Kasumi-1 (cell line): ENCODE data around the gene ADCYAP1R1.

ENCODE experiments used
- DNase-seq, 2 experiments: peaks; one replicate each; lab custom pipeline; 2025; lab: John Stamatoyannopoulos, UW

Gene ADCYAP1R1

DNA sequence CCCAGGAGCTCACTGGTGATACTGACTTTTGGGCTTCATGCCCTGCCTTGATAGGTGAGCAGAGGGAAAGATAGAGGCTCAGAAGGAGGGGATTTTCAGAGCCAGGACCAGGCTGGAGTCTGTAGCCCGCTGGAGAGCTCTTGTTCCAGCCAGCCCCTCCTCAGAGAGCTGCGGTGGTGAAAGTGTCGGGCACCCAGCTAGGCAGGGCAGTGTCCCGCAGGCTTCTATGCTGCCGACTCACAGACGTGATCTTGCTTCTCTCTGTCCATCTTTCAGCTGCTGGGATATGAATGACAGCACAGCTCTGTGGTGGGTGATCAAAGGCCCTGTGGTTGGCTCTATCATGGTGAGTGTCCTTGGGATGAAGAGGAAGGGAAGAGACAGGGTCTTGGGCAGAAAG is 35.2 kb downstream of the ADCYAP1R1 start:
- no peak for DNase-seq

DNA sequence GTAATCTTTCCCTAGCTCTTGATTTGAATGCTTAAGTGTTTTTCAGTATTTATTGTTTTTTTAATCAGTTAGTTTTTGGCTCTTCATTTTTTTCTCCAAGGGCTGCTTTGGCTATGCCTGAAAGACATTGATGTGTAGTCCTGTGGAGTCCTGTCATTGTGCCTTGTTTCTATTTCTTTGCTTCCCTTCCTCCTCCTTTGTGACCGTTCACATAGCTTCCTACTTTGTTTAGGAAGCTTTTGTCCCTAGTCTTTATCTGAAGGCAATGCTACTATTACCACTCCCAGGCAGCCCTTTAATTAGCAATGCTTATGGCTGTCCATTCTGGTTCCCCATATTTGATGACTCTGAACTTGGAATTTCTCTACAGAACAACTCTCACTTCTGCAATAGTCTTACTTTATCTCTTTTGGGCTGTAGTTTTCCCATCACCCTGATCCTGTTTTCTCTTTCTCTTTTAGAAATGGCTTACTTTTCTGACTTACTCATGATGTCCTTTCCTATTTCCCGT is 39.9 kb downstream of the ADCYAP1R1 start:
- no peak for DNase-seq

DNA sequence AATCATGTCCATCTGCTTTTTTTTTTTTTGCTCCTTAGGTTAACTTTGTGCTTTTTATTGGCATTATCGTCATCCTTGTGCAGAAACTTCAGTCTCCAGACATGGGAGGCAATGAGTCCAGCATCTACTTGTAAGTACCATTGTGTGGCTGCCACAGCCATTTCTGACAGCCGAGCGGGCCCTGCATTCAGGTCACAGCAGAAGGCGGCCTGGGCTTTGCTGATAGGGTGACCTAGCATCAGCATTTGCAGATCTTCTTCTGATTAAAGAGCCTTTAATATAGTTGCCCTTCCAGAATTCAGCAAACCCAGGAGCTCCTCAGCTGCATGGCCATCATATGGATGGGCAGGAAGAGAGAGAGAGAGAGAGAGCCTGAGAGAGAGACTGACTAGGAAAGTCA is 40.5 kb downstream of the ADCYAP1R1 start:
- no peak for DNase-seq

DNA sequence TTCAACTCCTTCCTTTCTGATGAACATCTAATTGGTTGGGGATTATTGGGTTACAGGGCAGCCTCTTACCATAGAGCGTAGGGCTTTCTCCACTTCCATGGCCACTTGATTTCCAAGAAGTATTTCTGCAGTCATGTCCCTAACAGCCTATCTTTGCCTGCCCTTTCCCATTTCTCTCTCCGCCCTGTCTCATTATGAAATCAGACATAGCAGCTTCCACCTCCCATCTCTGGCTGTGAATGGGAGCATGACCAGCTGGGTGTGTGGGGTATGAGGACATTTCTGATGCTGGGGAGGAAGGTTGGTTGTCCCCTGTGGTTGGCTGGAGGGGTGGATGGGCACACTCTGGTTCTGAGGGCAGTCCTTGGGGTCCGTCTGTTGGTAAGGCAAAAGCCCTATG is 41.2 kb downstream of the ADCYAP1R1 start:
- DNase-seq, result no peak

DNA sequence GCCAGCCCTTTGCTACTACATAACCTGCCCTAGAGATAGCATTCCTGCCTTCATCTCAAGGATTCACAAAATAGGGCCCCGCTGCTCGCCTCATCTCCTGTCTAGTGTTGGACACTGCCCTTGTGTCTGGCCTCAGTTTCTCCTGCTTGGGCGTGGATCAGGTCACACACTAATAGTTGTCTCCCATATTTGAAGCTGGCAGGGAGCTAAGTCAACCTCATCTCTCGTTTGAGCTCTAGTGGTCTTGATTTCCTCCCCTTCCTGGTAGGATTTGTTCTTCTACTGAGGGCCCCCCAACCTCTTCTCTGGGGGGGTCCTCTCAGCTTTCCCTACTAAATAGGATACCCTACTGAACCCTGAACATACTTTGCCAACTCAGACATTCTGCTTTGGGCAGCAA is 42.2 kb downstream of the ADCYAP1R1 start:
- no peak for DNase-seq

DNA sequence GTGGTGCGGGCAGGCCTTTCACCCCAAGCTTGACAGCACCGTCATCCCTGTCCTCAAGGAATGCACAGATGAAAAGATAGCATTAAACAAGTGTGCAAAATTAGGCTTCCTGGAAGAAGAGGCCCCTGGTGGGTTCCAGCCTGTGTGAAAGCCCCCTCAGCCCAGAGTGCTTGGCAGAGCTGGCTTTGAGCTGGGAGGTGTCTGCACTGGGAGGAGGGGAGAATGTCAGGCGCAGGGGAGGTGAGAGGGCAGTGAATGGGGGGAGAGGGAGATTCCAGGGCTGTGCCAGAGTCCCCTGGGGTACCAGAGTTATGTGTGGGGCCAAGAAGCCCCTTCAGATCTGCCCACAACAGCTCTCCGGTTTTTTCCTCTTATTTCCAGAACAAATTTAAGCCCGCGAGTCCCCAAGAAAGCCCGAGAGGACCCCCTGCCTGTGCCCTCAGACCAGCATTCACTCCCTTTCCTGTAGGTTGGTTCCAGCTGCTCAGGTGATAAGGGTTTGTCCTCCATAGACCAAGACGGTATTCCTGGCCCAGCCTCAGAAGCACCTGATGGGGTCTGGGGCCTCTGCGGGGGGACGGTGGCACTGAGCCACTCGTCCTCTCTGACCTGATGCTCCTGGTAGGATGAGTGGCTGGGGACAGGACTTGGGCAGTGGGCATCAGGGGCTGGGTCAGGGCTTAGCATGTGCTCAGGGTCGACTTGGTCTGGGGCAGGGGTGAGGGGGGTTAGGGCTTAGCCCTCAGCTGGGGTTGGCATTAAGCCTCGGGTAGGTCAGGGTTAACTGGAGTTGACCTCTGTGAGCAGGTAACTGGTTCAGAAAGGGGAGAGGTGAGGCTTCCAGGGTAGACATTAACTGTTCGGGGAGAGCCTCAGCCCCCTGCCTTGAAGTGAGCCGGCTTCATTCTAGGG is 43.4 kb downstream of the ADCYAP1R1 start:
- DNase-seq, result no peak

DNA sequence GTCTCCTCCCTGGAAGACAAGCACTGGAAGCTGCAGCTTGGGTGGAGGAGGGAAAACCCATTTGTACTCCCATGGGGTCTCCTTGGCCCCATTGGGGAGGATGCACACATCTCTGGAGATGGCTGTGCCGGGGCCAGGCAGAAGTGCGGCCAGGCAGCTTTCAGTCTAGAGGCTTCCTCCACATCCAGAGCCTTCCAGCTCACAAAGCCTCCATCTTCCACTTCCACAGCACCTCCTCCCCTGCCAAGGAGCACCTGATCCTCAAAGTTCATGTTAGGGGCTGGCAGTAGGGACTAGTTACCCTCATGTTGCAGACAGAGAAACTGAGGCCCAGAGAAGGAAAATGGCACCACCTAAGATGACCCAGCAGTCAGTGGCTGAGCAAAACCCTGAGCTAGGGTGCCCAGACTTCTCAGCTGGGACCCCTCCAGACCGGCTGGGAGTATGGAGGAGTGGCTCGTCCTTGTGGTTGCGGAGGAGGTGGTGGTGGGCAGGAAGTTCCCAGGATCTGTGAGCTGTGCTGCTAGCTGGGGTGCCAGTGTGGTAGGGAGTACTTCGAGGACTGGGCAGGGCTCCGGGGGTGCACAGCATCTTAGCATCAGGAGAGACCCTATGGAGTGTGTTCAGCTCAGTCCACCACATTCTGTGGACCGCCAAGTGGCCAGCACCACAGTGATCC is 44.2 kb downstream of the ADCYAP1R1 start:
- DNase-seq, result no peak

DNA sequence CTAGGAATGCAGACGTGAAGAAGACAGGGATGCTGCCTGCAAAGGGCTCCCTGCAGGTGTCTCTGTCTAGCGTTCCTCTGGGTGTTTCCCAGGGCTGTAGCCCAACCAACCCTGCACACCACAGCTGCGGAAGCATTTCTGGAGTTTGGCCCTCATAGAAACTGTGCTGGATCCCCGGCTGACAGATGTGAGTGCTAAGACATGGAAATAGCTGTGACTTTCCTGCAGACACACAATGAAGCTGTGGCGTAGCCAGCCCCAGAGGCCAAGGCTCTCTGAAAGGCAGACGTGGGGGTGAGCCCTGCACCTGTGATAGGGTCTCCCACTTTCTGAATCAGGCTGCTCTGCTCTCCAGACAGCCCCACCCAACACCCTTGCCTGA is 44.8 kb downstream of the ADCYAP1R1 start:
- no peak for DNase-seq

DNA sequence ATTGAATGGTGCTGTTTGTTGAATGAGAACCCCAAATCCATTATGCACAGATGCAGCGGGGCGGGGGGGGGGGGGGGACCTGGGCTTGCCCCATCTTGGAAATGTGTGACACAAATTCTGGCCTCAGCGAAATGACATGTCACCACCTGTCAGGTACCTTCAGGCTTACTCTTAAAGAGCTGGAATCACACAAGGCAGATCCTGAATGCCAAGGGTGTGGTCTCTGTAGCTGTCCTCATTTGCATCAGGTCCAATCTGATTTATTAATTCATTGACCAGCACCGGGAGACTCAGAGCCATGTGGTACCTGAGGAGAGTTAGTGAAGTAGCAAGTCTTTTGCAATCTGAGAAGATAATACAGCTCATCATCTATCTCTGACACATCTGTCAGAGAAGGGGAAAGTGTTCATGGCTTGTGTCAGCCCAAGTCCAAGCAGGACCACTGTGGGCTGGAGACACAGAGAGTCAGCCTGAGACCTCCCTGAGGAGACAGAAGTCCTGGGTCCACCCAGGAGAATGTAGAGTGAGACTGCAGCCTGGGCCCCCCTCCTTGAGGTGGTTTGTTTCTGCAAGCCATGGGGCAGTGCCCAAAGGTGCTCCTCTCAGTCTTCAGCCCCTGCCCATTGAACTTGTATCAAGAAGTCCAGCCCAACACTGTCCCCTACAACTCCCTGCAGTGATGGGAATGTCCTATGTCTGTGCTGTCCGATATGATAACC is 46.7 kb downstream of the ADCYAP1R1 start:
- no peak for DNase-seq

DNA sequence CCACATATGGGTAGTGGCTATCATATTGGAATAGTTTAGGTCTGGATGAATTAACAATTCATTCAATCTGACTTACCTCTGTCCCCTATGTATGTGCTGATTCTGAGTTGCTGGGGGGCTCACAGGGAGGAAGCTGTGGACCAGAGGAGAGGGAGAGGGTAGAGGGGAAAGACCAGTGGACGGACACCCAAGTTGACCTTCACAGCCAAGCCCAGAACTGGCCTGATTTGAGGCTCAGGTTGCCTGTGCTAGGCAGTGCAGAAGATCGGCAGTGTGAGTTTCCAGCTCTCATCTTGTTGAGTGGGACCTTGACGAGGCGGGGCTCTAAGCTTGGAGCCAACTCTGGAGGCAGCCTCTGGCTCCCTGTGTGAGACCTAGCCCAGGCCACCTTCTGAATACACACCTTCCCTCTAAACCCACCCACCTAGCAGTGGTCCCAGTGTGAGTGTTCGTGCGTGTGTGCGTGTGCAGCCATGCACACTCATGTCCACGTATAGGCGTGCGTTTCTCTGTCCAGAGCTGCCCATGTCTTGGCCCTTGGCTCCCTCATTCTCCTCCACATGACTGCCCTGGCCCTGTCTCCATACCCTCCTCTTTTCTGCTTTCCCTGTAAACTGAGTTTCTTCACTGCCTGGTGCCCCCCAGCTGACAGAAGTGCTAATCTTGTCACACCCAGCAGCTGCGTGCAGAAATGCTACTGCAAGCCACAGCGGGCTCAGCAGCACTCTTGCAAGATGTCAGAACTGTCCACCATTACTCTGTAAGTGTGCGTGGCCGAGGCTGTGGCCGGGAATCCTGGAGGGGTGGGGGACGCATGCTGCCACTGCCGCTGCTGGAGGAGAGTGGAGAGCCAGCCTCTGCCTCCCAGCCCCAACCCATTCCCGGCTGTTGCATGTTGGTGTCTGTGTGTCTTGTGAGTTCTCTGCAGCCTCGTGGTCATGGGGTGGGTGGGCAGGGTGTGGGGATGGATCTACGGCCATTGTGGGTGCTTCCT is 47.6 kb downstream of the ADCYAP1R1 start:
- no peak for DNase-seq

DNA sequence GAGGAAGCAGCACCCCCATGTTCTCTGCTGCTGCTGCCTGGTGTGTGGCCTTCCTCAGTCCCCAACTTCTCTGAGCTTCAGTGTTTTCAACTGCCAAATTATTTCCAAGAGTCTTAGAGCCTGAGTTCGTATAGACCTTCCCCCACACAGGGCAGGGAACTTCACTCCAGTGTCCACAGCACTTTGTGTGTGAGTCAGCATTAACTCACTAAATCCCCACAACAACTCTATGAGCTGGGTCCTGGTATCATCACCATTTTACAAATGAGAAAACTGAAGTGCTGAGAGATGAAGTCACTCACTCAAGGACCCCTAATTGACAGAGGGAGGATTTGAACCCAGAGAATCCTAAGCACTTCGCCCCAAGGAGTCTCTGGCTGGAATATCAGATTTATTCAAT is 48.3 kb downstream of the ADCYAP1R1 start:
- no peak for DNase-seq

DNA sequence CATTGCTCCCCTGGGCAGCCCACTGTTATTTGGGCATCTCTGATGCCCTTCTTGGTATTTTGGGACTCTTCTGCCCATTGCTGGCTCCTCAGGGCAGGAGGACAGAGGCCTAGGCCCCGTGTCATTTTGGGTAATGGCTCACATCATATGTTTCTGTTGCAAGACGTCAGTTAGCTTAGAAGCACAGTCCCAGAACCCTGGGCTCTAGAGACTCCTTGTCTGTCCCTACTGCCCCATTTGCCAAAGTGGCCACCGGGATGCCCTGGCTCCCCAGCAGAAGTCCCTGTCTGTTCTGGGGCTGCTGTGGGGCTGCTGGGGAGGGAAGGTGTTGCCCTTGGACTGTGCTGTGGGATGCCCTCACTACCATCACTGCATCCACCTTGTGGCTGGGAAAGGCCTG is 48.8 kb downstream of the ADCYAP1R1 start:
- no peak for DNase-seq

DNA sequence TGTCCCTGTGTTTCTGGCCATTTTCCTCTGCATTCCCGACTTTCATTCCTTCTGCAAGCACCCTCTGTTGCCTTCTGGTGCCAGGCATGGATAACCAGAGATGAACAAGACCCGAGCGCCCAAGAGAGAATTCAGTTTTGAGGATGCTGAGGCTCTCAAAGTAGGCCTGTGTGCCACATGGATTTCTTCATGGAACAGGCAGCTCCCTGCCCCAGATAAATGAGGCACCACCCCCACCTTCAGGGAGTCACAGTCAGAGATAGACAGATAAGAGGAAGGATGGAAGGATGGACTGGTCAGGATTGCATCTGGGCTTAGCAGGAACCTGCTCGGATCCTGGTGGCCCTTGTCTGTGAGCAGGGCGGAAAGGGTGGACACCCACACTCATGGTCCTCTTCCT is 49.4 kb downstream of the ADCYAP1R1 start:
- no peak for DNase-seq

DNA sequence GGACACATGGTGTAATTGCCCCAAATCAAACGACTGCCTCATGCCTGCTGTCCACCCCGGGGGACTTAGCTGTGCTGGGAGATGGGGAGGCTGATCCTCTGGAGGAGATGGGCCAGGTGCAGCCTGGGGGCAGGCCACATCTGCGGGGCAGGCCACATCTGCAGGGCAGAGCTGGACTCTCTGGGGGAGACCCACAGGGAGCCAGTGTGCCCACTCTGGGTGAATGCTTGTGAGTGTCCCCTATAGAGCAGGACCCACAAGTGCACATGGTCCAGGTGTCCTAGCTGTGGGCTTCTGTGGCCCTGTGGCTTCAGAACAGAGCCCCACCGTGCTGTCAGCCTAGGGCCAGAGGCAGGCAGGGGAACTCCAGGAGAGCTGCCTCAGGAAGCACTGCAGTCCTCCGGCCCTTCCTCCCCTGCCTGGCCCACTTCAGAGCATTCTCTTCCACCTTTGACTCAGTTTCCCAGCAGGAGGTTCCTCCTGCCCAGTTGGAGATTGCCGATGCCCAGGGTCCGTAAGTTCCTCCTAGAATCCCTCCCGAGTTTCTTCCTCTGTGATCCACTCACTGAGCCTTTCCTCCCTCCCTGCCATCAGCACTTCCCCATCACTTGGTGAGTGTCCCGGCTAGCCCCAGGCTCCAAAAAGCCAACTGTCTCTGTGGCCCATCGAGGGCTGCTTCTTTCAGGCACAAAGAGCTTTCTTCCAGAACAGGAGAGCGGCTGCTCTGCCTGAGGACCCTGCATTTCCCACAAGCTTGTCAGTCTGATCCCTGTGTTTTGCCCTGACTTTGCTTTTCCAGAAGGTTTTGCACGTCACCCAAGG is 50.3 kb downstream of the ADCYAP1R1 start:
- no peak for DNase-seq

DNA sequence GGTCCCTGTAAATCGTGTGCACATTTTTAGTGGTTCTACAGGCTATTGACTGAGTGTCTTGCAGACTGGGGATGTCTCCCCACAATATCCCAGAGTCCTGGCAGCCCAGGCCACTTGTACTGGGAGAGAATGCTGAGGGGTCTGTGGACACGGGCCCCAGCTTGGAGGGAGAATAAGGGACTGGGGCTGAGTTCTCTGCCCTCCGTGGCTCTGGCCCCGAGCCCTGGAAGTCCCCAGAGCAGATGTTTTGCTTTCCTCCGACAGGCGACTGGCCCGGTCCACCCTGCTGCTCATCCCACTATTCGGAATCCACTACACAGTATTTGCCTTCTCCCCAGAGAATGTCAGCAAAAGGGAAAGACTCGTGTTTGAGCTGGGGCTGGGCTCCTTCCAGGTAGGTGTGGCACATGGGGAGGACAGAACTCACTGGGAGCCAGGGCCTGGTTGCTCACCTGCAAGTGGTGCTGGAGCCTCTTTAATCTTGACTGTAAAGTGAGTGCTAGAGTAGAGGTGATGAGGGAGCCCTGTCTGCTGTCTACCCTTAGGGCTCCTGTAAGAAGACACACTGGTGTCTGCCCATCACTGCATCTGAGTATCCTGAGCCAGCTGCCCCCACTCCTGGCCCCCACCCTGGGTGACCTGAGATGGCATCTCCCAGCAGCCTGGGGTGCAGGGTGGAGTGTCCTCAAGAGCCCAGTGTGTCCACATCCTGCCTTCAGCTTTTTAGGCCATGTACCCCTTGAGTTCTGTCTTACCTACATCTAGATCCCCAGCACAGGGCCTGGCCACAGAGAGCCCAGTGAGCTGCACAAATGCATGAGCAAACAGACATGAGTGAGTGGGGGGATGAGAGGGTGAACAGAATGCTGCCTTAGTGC is 51.1 kb downstream of the ADCYAP1R1 start:
- DNase-seq, result no peak

DNA sequence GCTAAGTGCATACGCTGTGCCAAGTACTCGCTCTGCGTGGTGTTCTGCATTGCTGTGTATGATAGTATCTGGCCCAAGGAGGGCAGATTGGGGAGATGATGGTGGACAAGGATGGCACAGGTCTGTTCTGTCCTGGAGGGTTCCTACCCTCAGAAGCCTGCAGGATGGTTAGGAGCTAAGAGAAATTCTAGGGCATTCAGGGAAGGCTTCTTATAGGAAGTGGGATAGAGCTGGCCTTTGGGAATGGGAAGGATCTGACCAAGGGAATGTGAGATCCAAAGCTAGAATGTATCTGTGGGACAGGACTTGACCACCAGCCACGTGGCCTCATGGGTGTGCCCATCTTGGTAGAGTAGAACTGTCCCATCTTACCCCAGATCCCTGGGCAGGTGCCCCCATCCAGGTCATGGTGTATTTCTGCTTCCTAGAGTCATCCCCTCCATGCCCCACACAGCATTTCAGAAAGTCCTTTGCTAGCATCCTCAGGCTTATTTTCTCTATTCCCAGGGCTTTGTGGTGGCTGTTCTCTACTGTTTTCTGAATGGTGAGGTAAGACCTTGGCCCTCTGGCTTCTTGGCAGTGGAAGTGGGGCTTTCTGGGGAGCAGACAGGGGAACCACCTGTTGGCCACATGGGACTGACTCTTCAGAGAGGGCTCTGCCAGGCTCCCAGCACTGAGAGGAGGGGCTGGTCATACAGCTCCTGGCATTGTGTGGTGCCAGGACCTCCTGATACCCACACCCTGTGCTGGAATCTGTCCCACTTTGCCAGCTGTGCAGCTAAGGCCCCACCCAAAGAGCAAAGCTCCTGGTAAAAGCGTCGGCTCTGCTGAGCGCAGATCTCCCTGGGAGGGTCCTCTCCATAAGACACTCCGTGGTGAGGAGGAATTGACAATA is 52.5 kb downstream of the ADCYAP1R1 start:
- DNase-seq, result no peak

DNA sequence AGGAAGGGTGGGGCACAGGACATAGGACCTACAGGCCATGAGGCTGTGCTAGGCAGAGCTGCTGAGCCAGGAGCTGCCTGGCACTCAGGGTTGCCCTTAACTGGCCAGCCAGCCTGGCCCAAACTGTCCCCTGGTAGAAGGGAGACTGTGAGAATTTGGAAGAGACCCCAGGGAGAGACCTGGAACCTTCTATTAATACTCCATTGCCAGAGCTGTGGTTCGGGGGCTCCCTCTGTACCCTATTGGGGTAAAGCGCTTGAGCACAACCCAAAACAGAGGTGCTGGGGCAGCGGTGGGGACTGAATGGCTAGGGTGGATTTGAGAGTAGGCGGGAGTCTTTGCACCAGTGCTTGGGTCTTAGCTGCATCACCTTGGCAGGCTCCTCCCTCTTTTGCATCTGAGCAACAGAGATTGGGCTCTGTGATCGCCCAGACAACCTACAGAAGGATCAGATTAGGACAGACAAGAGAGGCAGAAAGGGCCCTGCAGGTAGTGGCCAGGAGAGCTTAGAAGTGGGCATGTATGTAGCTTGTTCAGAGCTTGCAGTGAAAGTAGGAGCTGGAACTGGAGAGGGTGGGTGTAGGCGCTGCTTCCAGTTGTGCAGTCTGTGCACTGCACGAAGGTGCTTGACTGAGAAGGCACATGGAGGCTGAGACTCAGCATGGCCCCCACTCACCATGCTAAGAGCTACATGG is 53.3 kb downstream of the ADCYAP1R1 start:
- DNase-seq, result no peak
